HL-60 (cell line): Measurements from ENCODE around the gene ST6GALNAC1.
"Not testable (repeated sequence)": the region's sequence is repeated elsewhere in the genome, so short reads cannot be mapped to it uniquely, and the experiment has no call there.

ENCODE experiments used
- DNase-seq, 2 experiments: peaks; one replicate each; pipeline ENCODE4 v3.0.0-alpha.2; 2010 to 2020; ENCODE audit warnings: low read depth in 1 of 2, low spot score in 1 of 2
- H3K27ac ChIP-seq: fragments of 250-450 bp; sonication (Bioruptor Pico); replicated peaks from 2 replicates; pipeline ENCODE4 v1.5.1; 2020; ENCODE audit warnings: mild to moderate bottlenecking, moderate library complexity
- H3K27me3 ChIP-seq: fragments of 250-450 bp; sonication (Bioruptor Pico); 2 replicates; pipeline ENCODE4 v1.5.1; 2021; ENCODE audit warnings: mild to moderate bottlenecking, moderate library complexity; ENCODE audit not compliant: insufficient read depth, poor library complexity, severe bottlenecking
- H3K4me3 ChIP-seq: replicated peaks from 2 replicates; pipeline ENCODE4 v1.5.1; 2011; ENCODE audit warnings: mild to moderate bottlenecking, control low read depth, low read length; ENCODE audit not compliant: insufficient read depth
- CTCF ChIP-seq: IDR thresholded peaks from one replicate; pipeline ENCODE4 v1.5.1; 2011; ENCODE audit warnings: low read length, control low read depth, inconsistent platforms; ENCODE audit not compliant: insufficient read depth
- GABPA ChIP-seq: IDR thresholded peaks from 2 replicates; pipeline ENCODE4 v1.6.1; 2012; ENCODE audit warnings: low read depth
- POLR2AphosphoS5 ChIP-seq: IDR thresholded peaks from 2 replicates; pipeline ENCODE4 v1.6.1; 2012; ENCODE audit warnings: low read depth
- SPI1 ChIP-seq: IDR thresholded peaks from 2 replicates; pipeline ENCODE4 v1.6.1; 2012; ENCODE audit warnings: low read depth, mild to moderate bottlenecking, borderline replicate concordance
- TF ChIP-seq, protein P1 (sequence below): IDR thresholded peaks from 2 replicates; pipeline ENCODE4 v1.6.1; 2012; ENCODE audit warnings: low read depth; ENCODE audit not compliant: insufficient replicate concordance

The ST6GALNAC1 gene

GRCh38 chr17:76625496-76625895, 18.1 kb downstream of the ST6GALNAC1 start:
- H3K27me3 ChIP-seq: no peaks in the 10 kb centered on the region
- no peak for DNase-seq
- no peak overlapping the region for H3K27ac ChIP-seq
- H3K4me3 ChIP-seq: no peak overlapping the region
- TF ChIP-seq SPI1 (no peak), GABPA (no peak), CTCF (no peak), POLR2AphosphoS5 (no peak)
- TF ChIP-seq, protein P1, sequence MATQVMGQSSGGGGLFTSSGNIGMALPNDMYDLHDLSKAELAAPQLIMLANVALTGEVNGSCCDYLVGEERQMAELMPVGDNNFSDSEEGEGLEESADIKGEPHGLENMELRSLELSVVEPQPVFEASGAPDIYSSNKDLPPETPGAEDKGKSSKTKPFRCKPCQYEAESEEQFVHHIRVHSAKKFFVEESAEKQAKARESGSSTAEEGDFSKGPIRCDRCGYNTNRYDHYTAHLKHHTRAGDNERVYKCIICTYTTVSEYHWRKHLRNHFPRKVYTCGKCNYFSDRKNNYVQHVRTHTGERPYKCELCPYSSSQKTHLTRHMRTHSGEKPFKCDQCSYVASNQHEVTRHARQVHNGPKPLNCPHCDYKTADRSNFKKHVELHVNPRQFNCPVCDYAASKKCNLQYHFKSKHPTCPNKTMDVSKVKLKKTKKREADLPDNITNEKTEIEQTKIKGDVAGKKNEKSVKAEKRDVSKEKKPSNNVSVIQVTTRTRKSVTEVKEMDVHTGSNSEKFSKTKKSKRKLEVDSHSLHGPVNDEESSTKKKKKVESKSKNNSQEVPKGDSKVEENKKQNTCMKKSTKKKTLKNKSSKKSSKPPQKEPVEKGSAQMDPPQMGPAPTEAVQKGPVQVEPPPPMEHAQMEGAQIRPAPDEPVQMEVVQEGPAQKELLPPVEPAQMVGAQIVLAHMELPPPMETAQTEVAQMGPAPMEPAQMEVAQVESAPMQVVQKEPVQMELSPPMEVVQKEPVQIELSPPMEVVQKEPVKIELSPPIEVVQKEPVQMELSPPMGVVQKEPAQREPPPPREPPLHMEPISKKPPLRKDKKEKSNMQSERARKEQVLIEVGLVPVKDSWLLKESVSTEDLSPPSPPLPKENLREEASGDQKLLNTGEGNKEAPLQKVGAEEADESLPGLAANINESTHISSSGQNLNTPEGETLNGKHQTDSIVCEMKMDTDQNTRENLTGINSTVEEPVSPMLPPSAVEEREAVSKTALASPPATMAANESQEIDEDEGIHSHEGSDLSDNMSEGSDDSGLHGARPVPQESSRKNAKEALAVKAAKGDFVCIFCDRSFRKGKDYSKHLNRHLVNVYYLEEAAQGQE: no peak

DNA sequence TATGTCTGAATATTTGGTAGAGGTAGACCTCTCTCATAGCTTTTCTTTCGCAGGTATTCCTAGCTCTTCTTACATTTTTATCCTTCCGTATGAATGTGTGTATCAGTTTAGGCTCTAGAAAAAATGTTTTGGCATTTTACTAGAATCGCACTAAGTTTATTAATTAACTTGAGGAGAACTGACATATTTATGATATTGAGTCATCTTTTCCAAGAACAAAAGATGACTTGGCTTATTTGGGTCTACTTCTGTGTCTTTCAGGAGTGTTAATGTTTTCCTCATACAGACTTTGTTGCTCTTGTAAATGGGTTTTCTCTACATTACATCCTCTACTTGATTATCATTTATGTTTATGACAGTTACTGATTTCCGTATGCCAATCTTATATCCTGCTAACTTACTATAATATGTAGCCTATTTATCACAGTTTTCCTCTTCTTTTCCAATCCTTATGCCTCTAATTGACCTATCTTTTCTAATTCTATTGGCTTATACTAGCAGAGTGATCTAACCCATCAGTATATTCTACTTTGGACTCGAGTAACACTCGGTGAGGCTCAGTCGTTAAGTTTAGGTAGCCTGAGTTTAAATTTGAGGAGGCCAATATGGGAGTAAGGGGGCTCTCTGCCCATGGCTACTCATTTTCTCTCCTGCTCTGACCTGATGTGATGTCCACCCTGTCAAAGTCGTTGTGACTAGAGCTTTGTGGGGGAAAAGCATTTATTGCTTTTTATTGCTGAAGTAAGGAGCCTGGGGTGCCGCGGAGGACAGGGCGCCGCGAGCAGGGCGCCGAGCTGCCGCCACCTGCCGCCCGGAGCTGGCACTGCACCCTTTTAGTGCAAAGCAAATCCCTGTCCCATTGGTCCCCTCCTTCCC, 20.0 kb downstream of the ST6GALNAC1 start:
- peak in 1 of 2 experiments; percentile 71 for DNase-seq
- no peak overlapping the region for H3K4me3 ChIP-seq
- TF ChIP-seq SPI1: no peak
- TF ChIP-seq CTCF: peak; percentile 91
- no peaks in the 10 kb centered on the region for H3K27me3 ChIP-seq
- H3K27ac ChIP-seq: no peak overlapping the region

DNA sequence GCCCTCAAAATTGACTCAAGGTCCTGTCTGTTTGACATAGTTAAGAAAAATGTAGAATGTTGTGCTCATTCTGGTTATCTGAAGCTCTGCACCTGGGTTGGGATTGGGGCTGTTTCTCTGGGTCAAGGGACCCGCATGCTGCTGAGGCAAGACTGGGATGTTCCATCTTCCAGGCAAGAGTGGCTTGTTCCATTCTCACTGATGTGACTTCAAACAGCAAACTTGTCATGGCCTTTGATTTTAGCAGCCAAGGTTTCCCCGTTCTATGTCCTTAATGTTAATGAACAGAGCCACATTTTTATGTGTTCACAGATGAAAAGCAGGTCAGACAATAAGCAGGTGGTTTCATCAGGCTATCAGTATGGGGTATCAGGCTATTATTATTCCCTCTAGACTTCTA, 25.7 kb downstream of the ST6GALNAC1 start:
- Histone ChIP-seq H3K27ac (no peak overlapping the region), H3K4me3 (no peak overlapping the region), H3K27me3 (no peaks in the 10 kb centered on the region)
- DNase-seq: no peak
- TF ChIP-seq GABPA: no peak

- H3K27ac ChIP-seq: no peak overlapping the region
- TF ChIP-seq, protein P1: no peak
- no peak for TF ChIP-seq CTCF
- no peak for TF ChIP-seq GABPA
- no peak for TF ChIP-seq POLR2AphosphoS5
- no peak for TF ChIP-seq SPI1
- H3K27me3 ChIP-seq: no peaks in the 10 kb centered on the region
- no peak for DNase-seq
- no peak overlapping the region for H3K4me3 ChIP-seq
Observed at GRCh38 chr17:76614912-76615617, 28.5 kb downstream of the ST6GALNAC1 start.

DNA sequence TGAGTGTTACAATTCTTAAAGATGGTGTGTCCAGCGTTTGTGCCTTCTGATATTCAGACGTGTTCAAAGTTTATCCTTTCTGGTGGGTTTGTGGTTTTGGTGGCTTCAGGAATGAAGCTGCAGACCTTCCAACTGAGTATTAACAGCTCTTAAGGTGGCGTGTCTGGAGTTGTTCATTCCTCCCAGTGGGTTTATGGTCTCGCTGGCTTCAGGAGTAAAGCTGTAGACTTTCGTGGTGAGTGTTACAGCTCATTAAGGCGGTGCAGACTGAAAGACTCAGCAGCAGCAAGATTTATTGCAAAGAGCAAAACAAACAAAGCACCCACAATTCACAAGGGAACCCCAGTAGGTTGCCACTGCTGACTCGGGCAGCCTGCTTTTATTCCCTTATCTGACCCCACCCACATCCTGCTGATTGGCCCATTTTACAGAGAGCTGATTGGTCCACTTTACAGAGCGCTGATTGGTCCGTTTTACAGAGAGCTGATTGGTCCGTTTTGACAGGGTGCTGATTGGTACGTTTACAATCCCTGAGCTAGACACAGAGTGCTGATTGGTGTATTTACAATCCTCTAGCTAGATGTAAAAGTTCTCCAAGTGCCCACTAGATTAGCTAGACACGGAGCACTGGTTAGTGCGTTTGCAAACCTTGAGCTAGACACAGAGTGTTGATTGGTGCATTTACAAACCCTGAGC, 29.3 kb downstream of the ST6GALNAC1 start:
- H3K4me3 ChIP-seq, H3K27ac ChIP-seq, H3K27me3 ChIP-seq, DNase-seq: not testable (repeated sequence)
